Measurements from ENCODE around the gene APBA2. TPM values are rescaled to one million over a fixed set of nuclear protein-coding genes. Genes with fewer than 3 reads are reported as not detected.

The APBA2 gene
- total and polyA plus RNA-seq, 2 of the 13 experiments (the other 11 are each of a cell fraction or from before 2014, with no cell fraction given) = 0.62 to 2.3 TPM

GRCh38 chr15:29039466-29040369, 153.9 kb downstream of the APBA2 start:
- H3K79me2 ChIP-seq (ENCODE audit: insufficient read depth, low read length) = no peaks in the 10 kb centered on the region
- no peak overlapping the region for H3K27ac ChIP-seq (ENCODE audit: extremely low read length, insufficient read depth, low read length)
- intact Hi-C loops (cut with micrococcal nuclease; ENCODE audit: unreplicated experiment) (no loop called here), in situ Hi-C loops (cut with HindIII; ENCODE audit: extremely low pct_ligation_motif_present, low pct_unique_long_range_greater_than_20kb) (no loop called here)
- no peaks in the 10 kb centered on the region for H4K20me1 ChIP-seq (ENCODE audit: insufficient read depth, low read length)
- H3K4me1 ChIP-seq (ENCODE audit: insufficient read depth, low read length) = no peaks in the 10 kb centered on the region
- H3K4me2 ChIP-seq (ENCODE audit: low read depth, low read length) = no peak overlapping the region
- no peaks in the 10 kb centered on the region for H3K9me3 ChIP-seq (ENCODE audit: low read length)
- ChIA-PET POLR2A (no interaction called here), CTCF (ENCODE audit: low intra/inter-chr PET ratio, low total read pairs) (no interaction called here)
- no TSS peak for BruUV-seq (replicated peaks)
- no peak overlapping the region for H2AFZ ChIP-seq (ENCODE audit: low read length)
- WGBS (ENCODE audit: low lambda C conversion rate) = 51% methylated on average over 13 of the region's 13 CpGs
- 0 out of 5 replicates have a peak, but pooled peaks cover 0 to 1% of the 10 kb centered on the region in 2 experiments for H3K27me3 ChIP-seq (ENCODE audit: control insufficient read depth in 1 of 2, insufficient read depth in 2 of 2, low read length in 2 of 2)
- no peak overlapping the region for H3K4me3 ChIP-seq (replicated peaks in 1 of 3; ENCODE audit: insufficient read depth in 1 of 3, low read depth in 2 of 3, low read length in 3 of 3)
- no peak for ATAC-seq
- no peak for DNase-seq (ENCODE audit: low spot score)
- H3K9ac ChIP-seq (ENCODE audit: insufficient read depth, low read depth, low read length) = no peak overlapping the region
- FAIRE-seq = no peak
- no peaks in the 10 kb centered on the region for H3K36me3 ChIP-seq (replicated peaks in 1 of 2; ENCODE audit: control insufficient read depth in 1 of 2, insufficient read depth in 2 of 2, low read length in 2 of 2)
- TF ChIP-seq, protein P1, sequence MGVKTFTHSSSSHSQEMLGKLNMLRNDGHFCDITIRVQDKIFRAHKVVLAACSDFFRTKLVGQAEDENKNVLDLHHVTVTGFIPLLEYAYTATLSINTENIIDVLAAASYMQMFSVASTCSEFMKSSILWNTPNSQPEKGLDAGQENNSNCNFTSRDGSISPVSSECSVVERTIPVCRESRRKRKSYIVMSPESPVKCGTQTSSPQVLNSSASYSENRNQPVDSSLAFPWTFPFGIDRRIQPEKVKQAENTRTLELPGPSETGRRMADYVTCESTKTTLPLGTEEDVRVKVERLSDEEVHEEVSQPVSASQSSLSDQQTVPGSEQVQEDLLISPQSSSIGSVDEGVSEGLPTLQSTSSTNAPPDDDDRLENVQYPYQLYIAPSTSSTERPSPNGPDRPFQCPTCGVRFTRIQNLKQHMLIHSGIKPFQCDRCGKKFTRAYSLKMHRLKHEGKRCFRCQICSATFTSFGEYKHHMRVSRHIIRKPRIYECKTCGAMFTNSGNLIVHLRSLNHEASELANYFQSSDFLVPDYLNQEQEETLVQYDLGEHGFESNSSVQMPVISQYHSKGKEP (CRISPR knock-in tag; IDR thresholded peaks at IDR 0.05) = no peak
- TF ChIP-seq, protein P2, sequence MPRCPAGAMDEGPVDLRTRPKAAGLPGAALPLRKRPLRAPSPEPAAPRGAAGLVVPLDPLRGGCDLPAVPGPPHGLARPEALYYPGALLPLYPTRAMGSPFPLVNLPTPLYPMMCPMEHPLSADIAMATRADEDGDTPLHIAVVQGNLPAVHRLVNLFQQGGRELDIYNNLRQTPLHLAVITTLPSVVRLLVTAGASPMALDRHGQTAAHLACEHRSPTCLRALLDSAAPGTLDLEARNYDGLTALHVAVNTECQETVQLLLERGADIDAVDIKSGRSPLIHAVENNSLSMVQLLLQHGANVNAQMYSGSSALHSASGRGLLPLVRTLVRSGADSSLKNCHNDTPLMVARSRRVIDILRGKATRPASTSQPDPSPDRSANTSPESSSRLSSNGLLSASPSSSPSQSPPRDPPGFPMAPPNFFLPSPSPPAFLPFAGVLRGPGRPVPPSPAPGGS (CRISPR knock-in tag; IDR thresholded peaks at IDR 0.05) = no peak
- TF ChIP-seq ZSCAN9 (CRISPR knock-in tag; IDR thresholded peaks at IDR 0.05; ENCODE audit: borderline replicate concordance) = no peak
- no peak for TF ChIP-seq CENPX (CRISPR knock-in tag; IDR thresholded peaks at IDR 0.05)
- TF ChIP-seq KMT2B (CRISPR knock-in tag; IDR thresholded peaks at IDR 0.05) = no peak
- TF ChIP-seq ZNF143 (CRISPR knock-in tag; IDR thresholded peaks at IDR 0.05) = no peak
- no peak for TF ChIP-seq PAX8 (CRISPR knock-in tag; IDR thresholded peaks at IDR 0.05; ENCODE audit: borderline replicate concordance)
- no peak for TF ChIP-seq EHMT2 (IDR thresholded peaks at IDR 0.05; ENCODE audit: borderline replicate concordance, low read depth, low read length)

Data from HepG2 (cell line).